Colonic mucosa (tissue), 4 donors: ENCODE results near the gene DDX17. TPM values are rescaled to one million over a fixed set of nuclear protein-coding genes. Genes with fewer than 3 reads are reported as not detected.

Experiments
- DNase-seq: peaks from one replicate; pipeline ENCODE4 v3.0.0-alpha.2; 2020
- H3K27ac ChIP-seq: fragments of 200-600 bp; one replicate; pipeline ENCODE4 v1.8.0; 2021
- H3K27me3 ChIP-seq: fragments of 200-600 bp; one replicate; pipeline ENCODE4 v1.8.0; 2021
- H3K36me3 ChIP-seq: fragments of 200-600 bp; one replicate; pipeline ENCODE4 v1.8.0; 2021
- H3K4me1 ChIP-seq: fragments of 200-600 bp; one replicate; pipeline ENCODE4 v1.8.0; 2021; ENCODE audit warnings: mild to moderate bottlenecking
- H3K4me3 ChIP-seq: fragments of 200-600 bp; one replicate; pipeline ENCODE4 v1.8.0; 2021
- H3K9ac ChIP-seq, 2 donors: one replicate each; pipeline ENCODE4 v1.7.0; 2013; ENCODE audit warnings: control low read depth in 2 of 2, low read depth in 2 of 2, low read length in 2 of 2
- H3K9me3 ChIP-seq: fragments of 200-600 bp; one replicate; pipeline ENCODE4 v1.8.0; 2021
- intact Hi-C: fragments of 100-400 bp; cut with DNase I; formaldehyde crosslinking; loops from one replicate; pipeline ENCODE4 v1.14.1; 2022
- total RNA-seq, 2 donors: library from RNA; stranded (reverse); fragmentation: NEBNext Ultra II Directional in 1 of 2; extraction: Animal tissue kit (Norgen Biotek cat#: 25700) in 1 of 2; gene quantifications; one replicate each; pipeline ENCODE4 v1.2.1, GENCODE V29; 2021
- TF ChIP-seq, protein P1 (sequence below): fragments of 200-600 bp; IDR thresholded peaks from one replicate; pipeline ENCODE4 v1.8.0; 2022; ENCODE audit warnings: antibody characterized with exemption, mild to moderate bottlenecking
- donor health status: healthy.
- donor health status: DM: no; HTN: no; CAD: no.
- donor health status: DM: no; HTN: no; CAD: no.

The DDX17 gene
- total RNA-seq, 2 donors from 2014 or later = 333 to 359 TPM

DNA sequence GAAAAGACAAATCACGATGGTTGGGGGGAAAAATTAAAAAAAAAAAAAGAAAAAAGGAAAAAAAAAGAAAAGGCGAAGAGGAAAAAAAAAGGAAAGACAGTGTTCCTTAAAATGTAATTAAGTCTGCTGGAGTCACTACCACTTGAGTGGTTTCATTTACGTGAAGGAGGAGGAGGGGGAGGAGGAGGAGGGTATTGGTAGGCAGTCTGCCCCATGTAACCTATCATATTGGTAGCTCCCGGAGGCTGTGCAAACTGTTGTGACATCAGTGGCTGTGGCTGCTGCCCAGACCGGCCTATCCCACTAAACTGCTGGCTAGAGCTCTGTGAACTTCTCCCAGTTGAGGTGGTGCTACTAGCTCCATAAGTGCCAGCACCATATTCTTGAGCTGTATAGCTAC is 20.3 kb downstream of the DDX17 start:
- intact Hi-C loops = no loop called here
- no peak for DNase-seq

DNA sequence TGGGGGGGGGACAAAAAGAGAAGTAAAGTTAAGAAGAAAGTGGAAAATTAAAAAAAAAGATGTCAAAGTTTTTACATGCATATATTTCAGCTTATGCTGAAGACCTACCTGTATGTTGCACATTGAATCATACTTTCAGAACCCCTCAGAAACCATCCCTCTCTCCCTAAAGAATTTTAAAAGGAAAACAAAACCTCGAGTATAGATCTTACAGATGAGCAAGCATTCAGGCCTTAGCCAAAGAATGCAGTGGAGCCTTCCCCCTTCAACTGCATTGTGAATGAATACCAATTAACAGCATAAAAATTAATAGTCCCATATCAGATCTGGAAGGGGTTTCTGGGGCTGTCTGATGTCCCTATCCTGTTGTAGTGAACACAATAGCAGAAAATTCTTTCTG is 21.9 kb downstream of the DDX17 start:
- no peaks in the 10 kb centered on the region for H3K27me3 ChIP-seq
- H3K27ac ChIP-seq = no peak overlapping the region
- H3K4me3 ChIP-seq = no peak overlapping the region
- intact Hi-C loops = no loop called here
- H3K9me3 ChIP-seq = no peaks in the 10 kb centered on the region
- no peak overlapping the region for H3K9ac ChIP-seq
- no peak for DNase-seq
- TF ChIP-seq, protein P1, sequence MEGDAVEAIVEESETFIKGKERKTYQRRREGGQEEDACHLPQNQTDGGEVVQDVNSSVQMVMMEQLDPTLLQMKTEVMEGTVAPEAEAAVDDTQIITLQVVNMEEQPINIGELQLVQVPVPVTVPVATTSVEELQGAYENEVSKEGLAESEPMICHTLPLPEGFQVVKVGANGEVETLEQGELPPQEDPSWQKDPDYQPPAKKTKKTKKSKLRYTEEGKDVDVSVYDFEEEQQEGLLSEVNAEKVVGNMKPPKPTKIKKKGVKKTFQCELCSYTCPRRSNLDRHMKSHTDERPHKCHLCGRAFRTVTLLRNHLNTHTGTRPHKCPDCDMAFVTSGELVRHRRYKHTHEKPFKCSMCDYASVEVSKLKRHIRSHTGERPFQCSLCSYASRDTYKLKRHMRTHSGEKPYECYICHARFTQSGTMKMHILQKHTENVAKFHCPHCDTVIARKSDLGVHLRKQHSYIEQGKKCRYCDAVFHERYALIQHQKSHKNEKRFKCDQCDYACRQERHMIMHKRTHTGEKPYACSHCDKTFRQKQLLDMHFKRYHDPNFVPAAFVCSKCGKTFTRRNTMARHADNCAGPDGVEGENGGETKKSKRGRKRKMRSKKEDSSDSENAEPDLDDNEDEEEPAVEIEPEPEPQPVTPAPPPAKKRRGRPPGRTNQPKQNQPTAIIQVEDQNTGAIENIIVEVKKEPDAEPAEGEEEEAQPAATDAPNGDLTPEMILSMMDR = no peak
- no peaks in the 10 kb centered on the region for H3K4me1 ChIP-seq
- H3K36me3 ChIP-seq = peaks cover 41% of the 10 kb centered on the region

More for the DNA sequence above, 20.3 kb downstream of the DDX17 start:
- H3K27me3 ChIP-seq = no peaks in the 10 kb centered on the region
- no peak overlapping the region for H3K27ac ChIP-seq
- TF ChIP-seq, protein P1 = no peak
- H3K36me3 ChIP-seq = peaks cover 56% of the 10 kb centered on the region
- no peak overlapping the region for H3K4me3 ChIP-seq
- H3K9me3 ChIP-seq = no peaks in the 10 kb centered on the region
- no peak overlapping the region for H3K9ac ChIP-seq
- H3K4me1 ChIP-seq = no peaks in the 10 kb centered on the region

DNA sequence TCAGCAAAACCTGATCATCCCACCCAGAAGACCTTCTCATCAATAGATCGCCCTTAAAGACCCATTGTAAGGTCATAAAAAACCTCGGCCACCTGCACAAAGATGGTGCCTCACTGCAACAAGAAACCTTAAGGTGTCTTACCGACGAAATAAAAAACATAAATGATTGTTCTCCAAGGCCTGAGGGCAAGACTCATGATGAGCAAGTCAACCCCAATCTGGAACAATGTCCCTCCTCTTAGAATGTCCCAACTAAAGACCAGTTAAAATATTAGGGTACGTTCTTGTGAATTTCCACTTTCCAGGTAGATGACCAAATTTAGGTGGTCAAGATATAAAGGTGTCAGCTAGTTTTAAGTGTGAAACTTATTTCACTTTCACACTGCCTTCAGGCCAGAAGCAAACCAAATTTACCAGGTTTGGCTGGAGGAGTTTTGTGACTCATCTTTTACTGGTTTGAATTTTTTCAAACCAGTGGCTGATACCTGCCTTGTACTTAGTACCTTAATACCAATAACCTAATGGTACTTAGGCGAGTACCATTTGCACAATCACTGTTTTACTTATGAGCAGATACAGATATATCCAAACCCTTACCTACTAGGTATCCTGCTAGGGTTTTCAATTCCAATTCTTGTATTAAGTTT is 23.3 kb downstream of the DDX17 start:
- TF ChIP-seq, protein P1 = no peak
- no peak overlapping the region for H3K27ac ChIP-seq
- no peak overlapping the region for H3K9ac ChIP-seq
- no peaks in the 10 kb centered on the region for H3K9me3 ChIP-seq
- H3K4me3 ChIP-seq = no peak overlapping the region
- no peaks in the 10 kb centered on the region for H3K4me1 ChIP-seq
- DNase-seq = no peak
- intact Hi-C loops = no loop called here
- H3K36me3 ChIP-seq = peaks cover 36% of the 10 kb centered on the region
- H3K27me3 ChIP-seq = no peaks in the 10 kb centered on the region

DNA sequence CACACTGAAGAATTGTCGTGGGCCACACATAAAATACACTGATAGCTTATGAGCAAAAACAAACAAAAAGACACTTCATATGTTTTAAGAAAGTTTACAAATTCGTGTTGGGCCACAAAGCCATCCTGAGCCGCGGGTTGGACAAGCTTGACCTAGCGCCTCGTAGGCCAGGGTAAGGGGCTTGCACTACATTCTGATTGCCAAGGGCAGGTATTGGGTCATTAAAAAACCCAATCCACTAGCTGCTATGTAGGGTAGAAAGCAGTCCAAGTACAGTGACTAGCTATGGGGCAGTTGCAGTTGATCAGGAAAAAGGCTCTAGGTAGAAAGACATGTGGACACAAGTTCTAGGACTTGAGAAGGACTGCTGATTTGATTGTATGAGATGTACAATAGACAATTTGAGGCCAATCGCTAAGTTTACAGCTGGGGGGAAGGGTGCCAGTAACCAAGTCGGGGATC is 24.2 kb downstream of the DDX17 start:
- Histone ChIP-seq H3K27me3 (no peaks in the 10 kb centered on the region), H3K36me3 (peaks cover 29% of the 10 kb centered on the region), H3K9me3 (no peaks in the 10 kb centered on the region), H3K9ac (no peak overlapping the region), H3K27ac (no peak overlapping the region), H3K4me1 (no peaks in the 10 kb centered on the region), H3K4me3 (no peak overlapping the region)
- TF ChIP-seq, protein P1 = no peak
- DNase-seq = no peak
- intact Hi-C loops = no loop called here

DNA sequence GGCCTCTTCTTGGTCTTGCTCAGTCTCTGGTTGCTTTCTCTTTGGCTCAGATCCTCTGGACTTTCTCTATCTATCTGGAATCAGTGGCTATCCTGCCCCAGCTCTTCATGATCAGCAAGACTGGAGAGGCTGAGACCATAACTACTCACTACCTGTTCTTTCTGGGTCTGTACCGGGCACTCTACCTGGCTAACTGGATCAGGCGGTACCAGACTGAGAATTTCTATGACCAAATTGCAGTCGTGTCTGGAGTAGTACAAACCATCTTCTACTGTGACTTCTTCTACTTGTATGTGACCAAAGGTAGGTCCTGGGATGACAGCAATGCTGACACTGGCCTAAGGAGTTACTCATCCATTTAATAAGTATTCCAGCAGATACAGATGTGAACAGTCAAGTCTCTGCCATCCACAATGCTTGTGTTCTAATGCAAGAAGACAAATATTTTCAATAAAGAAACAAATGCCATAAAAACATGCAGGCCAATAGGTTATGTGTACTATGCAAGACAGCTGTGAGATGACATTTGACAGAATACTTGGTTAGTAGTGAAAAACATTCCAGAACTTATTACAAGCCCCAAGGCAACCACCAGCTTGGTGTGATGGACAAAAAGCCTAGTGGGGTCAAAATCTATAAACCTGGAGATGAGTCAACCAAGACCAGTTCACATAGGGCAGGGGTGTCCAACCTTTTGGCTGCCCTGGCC is 24.8 kb downstream of the DDX17 start:
- Histone ChIP-seq H3K4me3 (no peak overlapping the region), H3K27me3 (no peaks in the 10 kb centered on the region), H3K9me3 (no peaks in the 10 kb centered on the region), H3K36me3 (peaks cover 24% of the 10 kb centered on the region), H3K27ac (no peak overlapping the region), H3K9ac (no peak overlapping the region), H3K4me1 (no peaks in the 10 kb centered on the region)
- TF ChIP-seq, protein P1 = no peak
- DNase-seq = no peak
- intact Hi-C loops = no loop called here
